ENCODE data around the gene MNT. TPM values are rescaled to one million over a fixed set of nuclear protein-coding genes. Genes with fewer than 3 reads are reported as not detected.

Gene MNT
- total RNA-seq, 1 experiment from 2014 or later = 3.0 TPM

DNA sequence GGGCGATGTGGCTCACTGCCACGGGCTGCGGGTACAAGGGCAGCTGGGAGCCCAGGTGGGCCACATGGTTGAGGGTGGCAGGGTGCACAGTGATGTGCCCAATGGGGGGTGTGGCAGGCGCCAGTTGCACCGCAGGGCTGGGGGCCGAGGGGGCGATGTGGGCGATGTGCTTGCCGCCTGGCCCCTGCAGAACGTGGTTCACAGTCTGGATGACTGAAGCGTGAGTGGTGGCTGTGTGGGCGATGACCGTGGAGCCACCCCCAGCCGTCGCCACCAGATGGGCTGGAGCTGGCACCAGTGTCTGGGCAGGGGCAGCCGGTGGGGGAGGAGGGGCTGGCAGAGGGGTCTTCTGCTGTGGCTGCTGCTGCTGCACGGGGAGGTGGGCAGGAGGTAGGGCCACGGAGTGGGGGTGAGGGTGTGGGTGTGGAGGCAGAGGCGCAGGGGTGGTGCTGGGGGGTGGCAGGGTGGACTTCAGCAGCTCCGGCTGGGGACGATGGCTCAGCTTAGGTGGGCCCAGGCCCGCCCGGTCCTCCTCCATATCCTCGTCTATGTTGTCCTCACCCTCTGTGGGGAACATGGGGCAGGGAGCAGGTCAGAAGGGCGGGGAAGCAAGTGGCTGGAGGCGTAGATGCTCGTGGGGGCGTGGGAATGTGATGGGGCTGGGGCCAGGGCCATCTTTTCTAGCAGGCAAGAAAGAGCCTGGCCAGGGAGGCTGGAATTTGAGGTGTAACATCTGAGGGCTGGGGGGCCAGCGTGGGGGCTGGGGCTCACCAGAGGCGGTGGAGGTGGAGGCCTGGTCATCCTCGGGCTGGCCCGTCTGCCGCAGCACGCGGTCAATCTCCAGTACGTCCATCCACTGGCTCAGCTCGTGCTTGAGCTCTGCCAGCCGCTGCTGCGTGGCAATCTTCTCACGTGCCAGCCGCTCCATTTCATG lies 13.5 kb downstream of the MNT start:
- no peak overlapping the region for H3K27ac ChIP-seq
- H3K27me3 ChIP-seq (replicated peaks) = no peaks in the 10 kb centered on the region
- peaks cover 9% of the 10 kb centered on the region for H3K4me1 ChIP-seq (replicated peaks)
- H3K36me3 ChIP-seq = peaks cover 10% of the 10 kb centered on the region; the same call in 1 of the 2 replicates
- no peak overlapping the region for H3K4me3 ChIP-seq
- no peaks in the 10 kb centered on the region for H3K9me3 ChIP-seq (replicated peaks)
- no peak for DNase-seq (ENCODE audit: low read depth in 1 of 2, low spot score in 2 of 2)

DNA sequence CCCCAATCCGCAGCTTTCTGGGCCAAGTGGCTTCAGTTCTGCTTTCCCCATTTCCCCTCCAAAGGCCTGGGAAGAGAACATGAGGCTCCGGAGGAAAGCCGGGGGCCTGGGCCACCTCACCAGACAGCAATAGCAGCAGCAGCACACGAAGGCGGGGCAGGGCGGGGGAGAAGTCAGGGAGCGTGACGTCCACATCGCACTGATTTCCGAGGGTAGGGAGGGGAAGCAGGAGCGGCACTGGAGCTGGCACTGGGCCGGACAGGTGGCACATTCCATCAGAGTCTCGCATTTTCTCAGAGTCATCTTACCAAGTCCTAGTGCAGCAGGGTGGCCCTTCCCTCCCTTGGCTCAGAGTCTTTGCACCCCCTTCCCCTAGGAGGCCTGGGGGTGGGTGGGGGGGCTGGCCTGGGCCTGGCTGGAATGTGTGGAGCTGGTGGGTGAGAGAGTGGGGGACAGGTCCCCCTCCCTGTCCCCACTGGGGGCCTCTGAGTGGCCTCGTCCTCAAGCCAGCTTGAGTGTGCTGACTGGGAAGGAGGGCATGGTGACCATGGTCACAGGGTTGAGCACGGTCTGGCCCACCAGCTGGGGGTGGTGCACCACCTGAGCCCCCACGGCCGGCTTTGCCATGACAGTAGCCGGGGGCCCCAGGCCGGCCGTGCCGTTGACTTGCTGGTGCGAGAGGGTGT lies 14.3 kb downstream of the MNT start:
- H3K27ac ChIP-seq = no peak overlapping the region
- H3K4me3 ChIP-seq = no peak overlapping the region

DNA sequence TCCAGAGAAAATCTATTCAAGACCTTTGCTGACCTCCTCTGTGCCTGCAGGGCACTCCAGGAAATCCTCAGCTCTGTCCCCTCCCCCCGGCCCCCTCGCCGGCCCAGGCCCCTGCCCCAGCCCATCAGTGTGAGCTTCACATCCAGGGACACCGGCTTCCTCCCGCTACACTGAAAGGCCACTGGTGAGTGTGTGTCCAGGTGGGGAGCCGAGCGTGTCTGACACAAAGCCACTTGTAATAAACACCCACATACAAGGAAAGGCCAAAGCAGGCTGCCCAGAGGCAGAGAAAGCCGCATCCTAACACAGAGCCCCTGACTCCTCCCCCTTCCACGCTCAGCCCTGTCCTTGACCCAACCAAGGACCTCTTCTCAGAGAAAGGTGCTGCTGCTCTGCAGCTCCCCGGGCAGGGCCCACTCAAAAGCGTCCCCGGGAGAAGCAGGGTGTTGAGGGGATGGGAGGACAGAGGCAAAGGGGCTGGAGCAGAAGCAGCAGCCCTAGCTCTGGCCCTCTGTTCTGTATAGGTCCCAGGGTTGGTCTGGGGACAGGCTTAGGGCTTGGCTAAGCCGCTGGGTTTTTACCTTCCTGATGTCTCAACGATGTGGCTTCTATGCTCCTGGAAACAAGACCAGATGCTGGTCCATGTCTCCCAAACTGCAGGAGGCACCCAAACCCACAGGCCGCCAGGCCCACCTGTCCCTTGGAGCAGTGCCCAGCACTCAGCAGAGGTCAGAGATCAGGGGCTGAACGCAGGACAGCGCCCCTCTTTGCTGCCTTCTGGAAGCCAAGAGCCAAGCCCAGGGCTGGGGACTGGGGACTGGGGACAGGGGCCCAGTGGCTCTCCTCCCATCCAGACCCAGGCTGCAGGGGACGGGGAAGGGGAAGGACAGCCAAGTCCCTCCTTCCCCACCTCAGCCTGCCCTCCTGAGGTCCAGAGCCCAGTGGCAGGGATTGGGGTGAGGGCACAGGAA lies 15.3 kb downstream of the MNT start:
- H3K4me3 ChIP-seq = no peak overlapping the region

More for the DNA sequence above, 14.3 kb downstream of the MNT start:
- DNase-seq (ENCODE audit: low read depth in 1 of 2, low spot score in 2 of 2) = no peak
- Histone ChIP-seq H3K4me1 (replicated peaks) (peaks cover under 1% of the 10 kb centered on the region; the same call in 1 of the 2 replicates), H3K9me3 (replicated peaks) (no peaks in the 10 kb centered on the region), H3K36me3 (peaks cover 10% of the 10 kb centered on the region; the same call in 1 of the 2 replicates), H3K27me3 (replicated peaks) (no peaks in the 10 kb centered on the region)

DNA sequence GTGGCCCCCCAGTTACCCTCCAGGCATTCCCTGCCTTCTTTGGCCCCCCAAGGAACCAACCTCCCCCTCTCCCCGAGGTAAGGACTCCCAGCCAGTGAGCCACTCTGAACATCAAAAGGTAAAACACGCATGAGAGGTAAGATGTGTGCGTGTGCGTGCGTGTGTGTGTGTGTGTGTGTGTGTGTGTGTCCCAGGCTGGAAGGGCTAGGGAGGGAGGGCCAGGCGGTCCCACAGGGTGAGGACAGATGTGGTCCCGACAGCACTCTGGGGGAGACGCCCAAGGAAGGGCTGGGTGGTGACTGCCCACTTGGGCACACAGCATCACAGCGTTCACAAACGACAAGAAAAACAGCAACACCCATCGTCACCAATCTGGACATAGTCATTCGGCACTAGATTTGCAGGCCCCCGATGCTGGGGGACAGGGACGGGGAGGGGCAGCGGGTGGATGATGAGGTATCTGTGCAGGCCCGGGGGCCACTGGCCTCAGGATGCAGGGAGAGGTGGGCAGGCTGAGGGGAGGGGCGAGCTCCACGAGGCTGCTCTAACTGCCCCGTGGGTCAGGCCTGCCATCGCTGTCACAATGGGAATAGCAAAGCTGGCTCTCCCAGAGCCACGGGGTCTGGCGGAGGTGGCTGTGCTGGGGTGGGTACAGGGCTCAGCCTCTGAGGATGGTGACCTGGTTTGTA lies 16.3 kb downstream of the MNT start:
- H3K27ac ChIP-seq = no peak overlapping the region
- H3K36me3 ChIP-seq = peaks cover 10% of the 10 kb centered on the region; the same call in 1 of the 2 replicates
- no peaks in the 10 kb centered on the region for H3K9me3 ChIP-seq (replicated peaks)
- no peaks in the 10 kb centered on the region for H3K4me1 ChIP-seq (replicated peaks)
- H3K4me3 ChIP-seq = no peak overlapping the region
- no peaks in the 10 kb centered on the region for H3K27me3 ChIP-seq (replicated peaks)
- DNase-seq (ENCODE audit: low read depth in 1 of 2, low spot score in 2 of 2) = no peak

More for the DNA sequence above, 15.3 kb downstream of the MNT start:
- Histone ChIP-seq H3K36me3 (peaks cover 7% of the 10 kb centered on the region; the same call in 1 of the 2 replicates), H3K9me3 (replicated peaks) (no peaks in the 10 kb centered on the region), H3K27ac (no peak overlapping the region), H3K4me1 (replicated peaks) (no peaks in the 10 kb centered on the region), H3K27me3 (replicated peaks) (no peaks in the 10 kb centered on the region)
- DNase-seq (ENCODE audit: low read depth in 1 of 2, low spot score in 2 of 2) = no peak

DNA sequence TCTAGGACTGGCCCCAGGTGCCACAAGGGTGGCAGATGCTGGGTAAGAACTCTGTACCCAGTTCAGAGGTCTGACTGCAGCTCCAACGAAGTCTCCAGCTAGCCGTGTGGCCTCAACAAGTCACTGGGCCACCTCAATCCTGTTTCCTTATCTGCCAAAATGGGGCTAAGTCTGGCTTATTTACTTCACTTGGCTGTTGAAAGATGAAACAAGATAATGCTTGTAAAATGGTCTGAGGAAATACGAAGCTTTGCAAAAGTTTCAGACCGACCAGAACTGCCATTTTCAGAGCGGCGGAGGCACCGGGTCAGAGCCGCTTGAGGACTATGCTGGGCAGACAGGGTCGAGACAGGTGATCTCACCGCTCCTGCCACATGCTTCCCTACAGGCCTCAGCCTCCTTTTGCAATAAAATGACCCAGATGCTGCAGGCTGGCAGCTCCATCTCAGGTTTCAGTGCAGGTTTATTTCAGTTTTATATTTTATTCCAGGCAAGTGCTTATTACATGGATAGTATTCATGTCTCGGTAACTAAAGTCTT lies 17.2 kb downstream of the MNT start:
- no peak for DNase-seq (ENCODE audit: low read depth in 1 of 2, low spot score in 2 of 2)
- H3K36me3 ChIP-seq = peaks cover 10% of the 10 kb centered on the region; the same call in 1 of the 2 replicates
- no peak overlapping the region for H3K27ac ChIP-seq
- H3K27me3 ChIP-seq (replicated peaks) = no peaks in the 10 kb centered on the region
- H3K9me3 ChIP-seq (replicated peaks) = no peaks in the 10 kb centered on the region
- H3K4me1 ChIP-seq (replicated peaks) = no peaks in the 10 kb centered on the region
- H3K4me3 ChIP-seq = no peak overlapping the region

DNA sequence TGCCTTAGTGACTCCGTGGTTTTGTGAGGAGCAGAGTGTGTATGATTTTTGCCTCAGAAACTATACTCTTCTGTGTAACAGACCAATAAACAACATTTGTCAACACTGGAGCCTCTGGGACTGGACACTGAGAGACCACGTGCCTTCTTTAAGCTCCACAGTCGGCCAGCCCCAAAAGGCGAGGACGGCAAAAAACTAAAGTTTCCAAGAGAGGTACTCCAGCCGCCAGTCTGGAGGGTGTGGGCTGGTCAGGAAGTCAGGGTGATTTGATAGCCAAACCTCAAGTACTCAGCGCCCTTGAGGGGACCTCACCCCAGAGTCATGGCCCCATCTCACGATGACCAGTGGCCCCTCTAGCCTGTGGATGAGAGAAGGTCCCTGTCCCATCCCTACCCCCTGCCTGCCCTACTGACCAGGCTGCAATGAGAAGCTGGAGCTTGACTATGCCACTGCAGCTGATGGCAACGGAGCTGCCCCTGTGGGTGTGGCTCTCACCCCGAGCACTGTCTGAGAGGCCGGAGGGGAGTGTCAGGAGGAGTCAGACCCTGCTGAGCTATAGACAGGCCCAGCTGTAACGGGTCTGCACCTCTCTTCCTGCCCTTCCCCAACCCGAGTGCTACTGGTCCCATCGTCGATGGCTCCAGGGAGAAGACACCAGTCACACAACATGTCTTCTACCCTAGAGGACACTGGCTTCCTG lies 19.8 kb downstream of the MNT start:
- no peak for DNase-seq (ENCODE audit: low read depth in 1 of 2, low spot score in 2 of 2)
- peaks cover 12% of the 10 kb centered on the region; the same call in 1 of the 2 replicates for H3K36me3 ChIP-seq
- no peaks in the 10 kb centered on the region for H3K4me1 ChIP-seq (replicated peaks)
- H3K27ac ChIP-seq = no peak overlapping the region
- H3K4me3 ChIP-seq = no peak overlapping the region
- no peaks in the 10 kb centered on the region for H3K27me3 ChIP-seq (replicated peaks)
- no peaks in the 10 kb centered on the region for H3K9me3 ChIP-seq (replicated peaks)

DNA sequence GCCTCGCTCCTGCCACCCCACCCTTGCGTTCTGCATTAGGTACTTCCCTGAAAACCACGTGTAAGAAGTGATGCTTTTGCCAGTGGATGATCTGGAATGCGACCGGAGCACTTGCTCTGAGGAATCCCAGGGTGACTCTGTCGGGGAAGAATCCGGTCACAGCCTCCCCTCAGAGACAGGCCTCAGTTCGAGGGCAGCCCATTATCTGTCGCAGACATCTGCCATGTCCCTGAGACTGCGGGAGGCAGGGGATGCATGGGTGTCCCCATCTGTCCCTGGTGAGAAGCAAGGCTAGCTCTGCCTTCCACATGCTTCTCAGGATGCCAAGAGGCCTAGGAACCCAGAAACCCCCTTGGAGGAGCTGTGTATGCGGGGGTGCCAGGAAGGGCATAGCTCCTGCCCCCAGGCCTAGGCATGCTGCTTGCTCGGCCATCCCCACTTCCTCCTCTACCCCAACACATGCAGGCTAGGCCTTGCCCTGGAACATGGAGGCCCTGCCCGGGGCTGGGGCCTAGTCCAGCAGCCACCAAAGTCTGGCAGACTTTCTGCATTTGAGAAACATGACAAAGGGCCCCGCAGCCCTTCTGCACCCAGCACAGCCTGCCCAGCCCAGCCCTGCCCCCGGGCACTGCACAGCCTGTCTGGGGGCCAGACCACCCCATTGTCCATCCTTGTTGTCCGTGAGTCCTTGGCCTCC lies 20.5 kb downstream of the MNT start:
- Histone ChIP-seq H3K4me3 (no peak overlapping the region), H3K27ac (no peak overlapping the region), H3K9me3 (replicated peaks) (no peaks in the 10 kb centered on the region), H3K36me3 (peaks cover 10% of the 10 kb centered on the region; the same call in 1 of the 2 replicates), H3K27me3 (replicated peaks) (no peaks in the 10 kb centered on the region), H3K4me1 (replicated peaks) (no peaks in the 10 kb centered on the region)
- no peak for DNase-seq (ENCODE audit: low read depth in 1 of 2, low spot score in 2 of 2)

DNA sequence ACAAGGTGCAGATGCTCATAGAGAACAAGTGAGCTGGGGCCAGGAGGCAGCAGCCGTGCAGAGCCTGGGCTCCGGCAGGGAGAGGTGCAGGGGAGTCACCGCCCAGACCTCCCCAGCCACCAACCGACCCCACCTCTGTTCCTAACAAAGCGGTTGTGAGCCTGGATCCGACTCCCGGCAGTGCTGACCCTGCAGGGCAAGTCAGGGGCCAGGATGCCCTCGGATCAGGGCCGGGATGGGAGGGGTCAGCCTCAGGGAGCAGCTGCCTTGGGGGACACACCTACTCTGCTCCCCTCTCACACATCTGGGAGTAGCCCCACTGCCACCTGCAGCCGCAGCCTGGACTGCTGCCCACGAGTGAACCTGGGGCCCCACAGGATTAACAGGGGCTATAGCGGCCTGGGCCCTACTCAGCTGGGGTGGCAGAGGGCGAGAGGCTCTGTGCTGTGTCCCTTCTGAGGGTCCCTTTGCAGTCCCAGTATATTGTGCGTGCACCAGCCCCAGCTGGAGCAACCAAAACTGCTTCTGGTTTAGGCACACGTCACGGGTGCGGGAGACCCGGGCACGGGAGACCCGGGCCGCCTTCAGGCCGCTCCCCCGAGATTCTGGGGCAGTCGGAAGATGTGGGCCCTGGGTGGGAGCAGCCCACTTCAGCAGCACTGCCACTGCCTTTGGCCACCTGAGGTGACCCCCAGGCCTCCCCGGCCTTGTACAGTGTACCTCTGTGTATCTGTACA lies 21.2 kb downstream of the MNT start:
- DNase-seq (ENCODE audit: low read depth in 1 of 2, low spot score in 2 of 2) = no peak
- Histone ChIP-seq H3K9me3 (replicated peaks) (no peaks in the 10 kb centered on the region), H3K4me3 (no peak overlapping the region), H3K4me1 (replicated peaks) (no peaks in the 10 kb centered on the region), H3K27me3 (replicated peaks) (no peaks in the 10 kb centered on the region), H3K36me3 (peaks cover 10% of the 10 kb centered on the region; the same call in 1 of the 2 replicates), H3K27ac (no peak overlapping the region)

DNA sequence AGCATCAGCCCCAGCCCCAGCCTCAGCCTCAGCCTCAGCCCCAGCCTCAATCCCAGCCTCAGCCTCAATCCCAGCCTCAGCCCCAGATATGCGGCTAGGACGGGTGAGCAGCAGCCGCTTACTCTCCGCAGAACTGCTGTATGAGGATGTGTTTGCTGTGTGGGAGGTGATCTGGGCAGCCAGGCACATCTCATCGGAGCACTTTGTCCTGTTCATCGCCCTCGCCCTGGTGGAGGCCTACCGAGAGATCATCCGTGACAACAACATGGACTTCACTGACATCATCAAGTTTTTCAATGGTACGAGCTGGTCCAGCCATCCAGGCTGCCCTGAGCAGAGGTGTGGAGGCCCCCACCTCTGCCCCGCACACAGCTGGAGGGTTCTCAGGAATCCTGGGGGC lies 22.0 kb downstream of the MNT start:
- no peaks in the 10 kb centered on the region for H3K4me1 ChIP-seq (replicated peaks)
- DNase-seq (ENCODE audit: low read depth in 1 of 2, low spot score in 2 of 2) = no peak
- peaks cover 10% of the 10 kb centered on the region; the same call in 1 of the 2 replicates for H3K36me3 ChIP-seq
- no peak overlapping the region for H3K4me3 ChIP-seq
- no peaks in the 10 kb centered on the region for H3K9me3 ChIP-seq (replicated peaks)
- H3K27me3 ChIP-seq (replicated peaks) = no peaks in the 10 kb centered on the region
- H3K27ac ChIP-seq = no peak overlapping the region

DNA sequence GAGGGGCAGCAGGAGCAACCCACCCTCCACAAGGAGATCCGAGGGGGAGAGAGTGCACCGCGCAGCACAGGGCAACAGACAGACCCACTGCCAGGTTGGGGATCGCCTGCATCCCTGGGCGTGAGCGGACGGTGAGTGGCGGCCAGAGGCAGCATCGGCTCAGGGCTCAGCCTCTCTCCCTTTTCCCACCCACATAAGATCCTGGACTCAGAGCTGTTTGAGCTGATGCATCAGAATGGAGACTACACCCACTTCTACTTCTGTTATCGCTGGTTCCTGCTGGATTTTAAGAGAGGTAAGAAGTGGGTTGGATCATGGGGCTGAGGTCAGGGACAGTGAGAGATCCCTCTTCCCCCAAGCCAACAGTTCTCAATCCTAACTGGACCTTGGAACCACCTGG lies 23.2 kb downstream of the MNT start:
- H3K9me3 ChIP-seq (replicated peaks) = no peaks in the 10 kb centered on the region
- no peak for DNase-seq (ENCODE audit: low read depth in 1 of 2, low spot score in 2 of 2)
- H3K4me1 ChIP-seq (replicated peaks) = no peaks in the 10 kb centered on the region
- no peak overlapping the region for H3K27ac ChIP-seq
- no peak overlapping the region for H3K4me3 ChIP-seq
- H3K27me3 ChIP-seq (replicated peaks) = no peaks in the 10 kb centered on the region
- H3K36me3 ChIP-seq = peaks cover 10% of the 10 kb centered on the region; the same call in 1 of the 2 replicates

DNA sequence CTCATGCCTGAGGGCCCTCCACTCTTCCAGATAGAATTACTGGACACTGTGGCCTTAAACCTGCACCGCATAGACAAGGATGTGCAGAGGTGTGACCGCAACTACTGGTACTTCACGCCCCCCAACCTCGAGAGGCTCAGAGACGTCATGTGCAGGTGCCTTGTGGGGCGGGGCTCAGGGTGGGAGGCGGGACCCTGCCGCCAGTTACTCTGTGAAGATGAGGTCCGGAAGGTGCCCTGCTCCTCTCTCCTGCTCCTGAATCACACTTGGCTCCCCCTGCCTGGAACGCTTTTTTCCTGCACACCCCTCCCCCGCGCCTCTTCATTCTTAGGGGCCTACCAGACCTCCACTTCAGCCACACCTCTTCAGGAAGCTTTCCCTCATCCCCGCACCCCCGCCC lies 24.8 kb downstream of the MNT start:
- Histone ChIP-seq H3K4me1 (replicated peaks) (no peaks in the 10 kb centered on the region), H3K27ac (no peak overlapping the region), H3K4me3 (no peak overlapping the region), H3K9me3 (replicated peaks) (no peaks in the 10 kb centered on the region), H3K27me3 (replicated peaks) (no peaks in the 10 kb centered on the region), H3K36me3 (peaks cover 10% of the 10 kb centered on the region; the same call in 1 of the 2 replicates)
- no peak for DNase-seq (ENCODE audit: low read depth in 1 of 2, low spot score in 2 of 2)
